Activated CD4-positive, CD25-positive, alpha-beta regulatory T cell treated with anti-CD3 and anti-CD28 coated beads, Interleukin-2, amount 50 U/mL, for 16 hours (primary cell): ENCODE data around the gene RPS6KA4.
"Not testable (repeated sequence)": the region's sequence is repeated elsewhere in the genome, so short reads cannot be mapped to it uniquely, and the experiment has no call there.

Experiments used
- DNase-seq: peaks from one replicate; pipeline ENCODE4 v3.0.0-alpha.2; 2020; ENCODE audit warnings: low read depth, low spot score

Gene RPS6KA4

GRCh38 chr11:64385945-64386704, 27.2 kb downstream of the RPS6KA4 start:
- DNase-seq = no peak

DNA sequence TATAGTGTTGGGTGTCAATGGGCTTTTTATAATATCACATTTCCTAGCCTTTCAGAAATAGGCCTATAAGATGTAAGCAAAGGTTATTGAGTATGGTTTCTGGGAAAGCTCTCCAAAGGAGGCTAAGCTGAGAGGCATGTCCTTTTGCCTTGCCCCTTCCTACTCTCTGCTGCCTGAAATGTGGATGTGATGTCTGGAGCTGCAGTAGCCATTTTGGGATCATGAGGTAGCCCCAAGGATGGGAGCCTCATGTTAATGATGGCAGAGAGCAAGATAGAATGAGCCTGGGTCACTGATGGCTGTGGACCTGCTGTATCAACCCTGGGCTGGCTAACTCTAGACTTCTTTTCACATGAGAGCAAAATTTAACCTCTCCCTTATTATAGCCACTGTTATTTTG, 29.0 kb downstream of the RPS6KA4 start:
- DNase-seq = no peak

DNA sequence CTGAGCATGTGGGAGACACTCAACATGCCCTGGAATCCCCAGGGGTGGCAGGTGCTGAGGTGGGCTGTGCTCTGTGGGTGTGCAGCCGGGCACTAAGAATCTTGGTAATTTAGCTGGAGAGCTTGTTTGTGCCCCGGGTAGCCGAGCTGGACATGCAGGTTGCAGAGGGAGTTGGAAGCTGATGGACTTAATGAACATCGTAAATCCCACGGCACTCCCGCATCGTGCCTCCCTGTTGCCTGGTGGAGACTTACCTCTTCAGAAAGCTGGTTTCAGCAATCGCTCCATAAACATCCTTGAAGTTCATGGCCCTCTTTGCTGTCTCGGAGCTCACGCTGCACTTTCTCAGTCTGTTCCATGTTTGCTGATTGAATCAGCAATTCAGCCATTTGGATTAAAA, 29.9 kb downstream of the RPS6KA4 start:
- DNase-seq = no peak

DNA sequence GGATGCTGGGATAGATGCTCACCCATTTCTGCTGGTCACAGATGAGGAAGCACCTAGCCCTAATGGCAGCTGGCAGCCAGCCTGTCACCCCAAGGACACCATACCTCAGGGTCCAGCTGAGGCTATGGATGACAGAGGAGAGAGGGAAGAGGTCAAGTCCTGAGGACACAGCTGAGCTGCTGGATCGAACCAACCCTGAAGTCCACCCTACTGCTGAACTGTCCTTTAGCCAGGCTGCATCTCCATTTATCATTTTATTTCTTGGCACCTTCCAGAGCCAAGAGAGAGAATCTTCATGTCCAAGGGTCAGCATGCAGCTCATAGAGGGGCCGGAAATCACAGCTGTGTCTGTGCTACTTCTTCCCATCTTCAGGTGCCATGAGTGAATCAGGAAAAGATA, 30.9 kb downstream of the RPS6KA4 start:
- no peak for DNase-seq

DNA sequence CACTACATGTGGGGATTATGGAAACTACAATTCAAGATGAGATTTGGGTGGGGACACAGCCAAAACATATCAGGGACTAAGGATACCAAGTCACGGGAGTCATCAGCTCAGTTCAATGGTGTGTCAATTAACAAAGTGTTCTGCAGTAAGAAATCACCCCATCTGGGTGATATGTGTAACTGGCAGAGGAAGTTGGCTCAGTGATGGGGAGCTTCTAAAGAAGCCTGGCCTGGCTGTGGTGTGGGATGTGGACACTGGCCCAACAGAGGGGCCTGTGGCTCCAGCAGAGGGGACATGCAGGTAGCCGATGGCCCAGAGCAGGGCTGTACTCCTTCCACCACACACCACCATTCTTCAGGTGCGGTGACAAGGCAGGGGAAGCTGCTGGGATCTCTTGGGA, 31.6 kb downstream of the RPS6KA4 start:
- DNase-seq = no peak

- no peak for DNase-seq
These were observed 32.9 kb downstream of the RPS6KA4 start for GRCh38 chr11:64391839-64392238.

DNA sequence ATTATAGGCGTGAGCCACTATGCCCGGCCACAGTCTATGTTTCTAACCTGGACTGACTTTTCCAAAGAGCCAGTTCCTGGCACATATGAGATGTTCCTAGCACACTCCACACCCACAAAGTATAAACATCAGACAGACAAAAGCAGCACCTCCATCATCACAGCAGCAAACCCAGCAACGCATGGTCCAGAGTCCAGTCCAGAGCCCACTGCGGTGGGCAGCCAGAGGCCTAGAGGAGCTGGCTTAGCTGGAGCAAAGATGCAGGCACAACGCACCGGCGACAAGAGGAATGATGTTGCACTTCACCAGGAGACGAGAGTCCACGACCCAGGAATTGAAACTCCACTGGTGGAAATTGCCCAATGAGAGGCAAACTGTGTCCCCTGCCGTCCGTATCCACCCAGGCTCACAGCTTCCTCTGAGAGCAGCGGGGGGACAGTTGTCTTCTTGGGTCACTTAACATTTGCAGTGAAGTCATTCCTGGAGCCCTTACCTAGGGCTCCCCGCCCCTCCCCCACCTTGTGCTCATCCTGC, 36.6 kb downstream of the RPS6KA4 start:
- DNase-seq = no peak

DNA sequence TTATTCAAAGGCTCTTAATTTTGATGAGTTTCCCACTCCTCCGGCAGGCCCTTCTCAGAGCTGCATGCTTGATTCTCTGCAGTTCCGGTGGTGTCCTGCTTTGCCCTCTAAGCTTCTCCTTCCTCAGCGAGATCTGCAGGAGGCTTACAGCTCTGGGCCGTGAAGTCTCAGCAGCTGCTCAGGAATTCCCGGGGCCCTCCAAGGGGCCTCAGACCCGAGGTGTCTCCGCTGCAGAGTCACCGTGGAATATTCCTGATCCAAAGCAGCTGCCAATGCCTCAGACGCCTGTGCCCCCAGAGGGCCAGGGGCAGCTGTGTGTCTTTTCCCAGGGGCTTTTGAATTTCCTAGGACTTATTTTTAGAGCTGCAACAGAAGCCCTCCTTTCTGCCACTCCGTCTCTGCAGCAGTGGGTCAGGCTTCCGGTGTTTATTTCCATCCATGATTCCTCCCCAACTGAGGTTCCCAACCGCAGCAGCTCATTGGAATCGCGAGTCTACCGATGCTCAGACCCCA, 37.2 kb downstream of the RPS6KA4 start:
- no peak for DNase-seq

- no peak for DNase-seq
These were observed 41.1 kb downstream of the RPS6KA4 start for GRCh38 chr11:64400102-64400501.

- DNase-seq = no peak
These were observed 41.7 kb downstream of the RPS6KA4 start for GRCh38 chr11:64400667-64401066.

GRCh38 chr11:64401775-64402174, 42.8 kb downstream of the RPS6KA4 start:
- no peak for DNase-seq

DNA sequence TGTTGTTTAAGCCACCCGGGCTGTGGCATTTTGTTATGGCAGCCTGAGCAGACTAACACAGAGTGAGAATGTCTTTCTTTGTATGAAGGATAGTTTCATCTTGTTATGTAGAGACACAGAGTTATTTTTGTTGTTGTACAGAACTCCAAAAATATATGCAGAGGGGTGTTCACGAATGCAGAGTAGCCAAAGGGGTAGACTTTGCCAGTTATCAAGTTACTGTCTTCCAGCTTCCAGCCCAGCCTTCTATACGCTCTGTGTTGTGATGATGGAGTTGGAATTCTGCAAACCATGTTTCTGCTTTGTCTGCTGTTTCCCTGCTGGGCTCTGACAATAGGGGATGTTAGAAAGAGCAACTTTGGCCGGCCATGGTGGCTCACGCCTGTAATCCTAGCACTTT, 44.1 kb downstream of the RPS6KA4 start:
- DNase-seq = no peak

GRCh38 chr11:64406221-64406946, 47.4 kb downstream of the RPS6KA4 start:
- no peak for DNase-seq

GRCh38 chr11:64407221-64407620, 48.3 kb downstream of the RPS6KA4 start:
- no peak for DNase-seq

- no peak for DNase-seq
These were observed 48.7 kb downstream of the RPS6KA4 start for GRCh38 chr11:64407630-64408029.

DNA sequence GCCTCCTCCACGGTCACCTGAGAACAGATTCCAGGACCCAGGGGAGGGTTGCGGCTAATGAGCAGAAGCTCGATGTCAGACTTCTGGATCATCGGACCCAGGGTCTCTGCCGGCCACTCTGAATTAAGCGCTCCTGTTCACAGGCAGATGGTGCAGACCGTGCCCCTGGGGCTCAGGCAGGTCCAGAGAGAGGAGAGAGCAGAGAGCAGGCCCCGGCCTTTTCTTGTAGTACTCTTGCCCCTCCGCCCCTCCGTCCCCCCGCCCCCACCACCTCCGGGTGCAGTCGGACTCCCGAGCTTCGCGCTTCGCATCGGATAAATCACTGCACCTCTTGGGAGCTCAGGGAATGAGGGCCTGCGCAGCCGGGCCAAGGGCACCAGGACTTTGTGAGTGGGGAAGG, 50.3 kb downstream of the RPS6KA4 start:
- DNase-seq = no peak

GRCh38 chr11:64409707-64410403, 50.9 kb downstream of the RPS6KA4 start:
- no peak for DNase-seq

DNA sequence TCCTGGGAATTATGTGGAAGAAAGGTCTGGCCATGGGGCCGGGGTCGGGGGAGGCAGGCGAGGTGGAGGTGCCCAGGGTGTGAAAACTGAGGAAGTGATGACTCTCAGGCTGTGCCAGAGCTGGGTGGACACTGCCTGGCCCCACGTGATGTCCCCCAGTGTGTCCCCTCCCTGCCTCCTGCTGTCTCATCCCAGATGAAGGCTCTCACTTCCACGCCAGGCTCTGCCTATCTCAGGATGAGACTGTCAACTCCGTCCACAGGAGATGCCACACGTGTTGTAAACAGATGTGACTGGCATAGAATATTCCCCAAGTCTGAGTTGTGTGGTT, 51.4 kb downstream of the RPS6KA4 start:
- no peak for DNase-seq

GRCh38 chr11:64413417-64413816, 54.5 kb downstream of the RPS6KA4 start:
- no peak for DNase-seq

DNA sequence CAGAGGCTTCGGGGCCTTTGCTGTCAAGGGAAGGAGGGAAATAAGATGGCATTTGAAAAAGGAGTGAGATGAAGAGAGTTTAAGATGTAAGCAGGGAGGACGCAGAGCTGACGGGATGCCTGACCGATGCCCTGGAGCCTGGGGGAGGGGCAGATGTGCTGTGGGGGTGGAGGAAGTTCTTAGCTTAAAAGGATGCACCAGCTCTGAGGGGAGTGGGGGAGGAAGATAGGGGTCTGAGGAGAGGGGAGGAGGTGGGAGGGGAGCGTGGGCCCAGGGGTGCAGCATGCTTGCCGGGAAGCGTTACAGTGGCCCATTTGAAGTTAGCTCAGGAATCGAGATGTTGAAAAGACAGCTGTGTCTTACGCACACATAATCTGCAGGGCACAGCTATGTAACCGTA, 56.3 kb downstream of the RPS6KA4 start:
- DNase-seq = no peak

- no peak for DNase-seq
These were observed 57.2 kb downstream of the RPS6KA4 start for GRCh38 chr11:64415996-64416728.

DNA sequence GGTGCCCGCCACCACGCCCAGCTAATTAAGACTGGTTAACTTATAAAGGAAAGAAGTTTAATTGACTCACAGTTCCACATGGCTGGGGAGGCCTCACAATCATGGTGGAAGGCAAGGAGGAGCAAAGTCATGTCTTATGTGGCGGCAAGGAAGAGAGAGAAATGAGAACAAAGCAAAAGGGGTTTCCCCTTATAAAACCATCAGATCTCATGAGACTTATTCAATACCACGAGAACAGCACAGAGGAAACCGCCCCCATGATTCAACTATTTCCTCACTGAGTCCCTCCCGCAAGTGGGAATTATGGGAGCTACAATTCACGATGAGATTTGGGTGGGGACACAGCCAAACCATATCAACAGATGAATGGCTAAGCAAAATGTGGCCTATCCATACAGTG, 59.3 kb downstream of the RPS6KA4 start:
- DNase-seq = not testable (repeated sequence)
